Medulla oblongata (tissue), 1 donor: ENCODE measurements around the gene NDUFAF3.

Experiments used
- DNase-seq: peaks from one replicate; pipeline ENCODE4 v3.0.0-alpha.2; 2015; ENCODE audit errors: extremely low spot score

The NDUFAF3 gene

GRCh38 chr3:49021813-49022687 is at the start of gene NDUFAF3:
Gene NDUFAF3 (plus strand): TSS chr3:49022121. CDS start chr3:49022145, 24 bp downstream.
- peak; percentile 90 for DNase-seq

DNA sequence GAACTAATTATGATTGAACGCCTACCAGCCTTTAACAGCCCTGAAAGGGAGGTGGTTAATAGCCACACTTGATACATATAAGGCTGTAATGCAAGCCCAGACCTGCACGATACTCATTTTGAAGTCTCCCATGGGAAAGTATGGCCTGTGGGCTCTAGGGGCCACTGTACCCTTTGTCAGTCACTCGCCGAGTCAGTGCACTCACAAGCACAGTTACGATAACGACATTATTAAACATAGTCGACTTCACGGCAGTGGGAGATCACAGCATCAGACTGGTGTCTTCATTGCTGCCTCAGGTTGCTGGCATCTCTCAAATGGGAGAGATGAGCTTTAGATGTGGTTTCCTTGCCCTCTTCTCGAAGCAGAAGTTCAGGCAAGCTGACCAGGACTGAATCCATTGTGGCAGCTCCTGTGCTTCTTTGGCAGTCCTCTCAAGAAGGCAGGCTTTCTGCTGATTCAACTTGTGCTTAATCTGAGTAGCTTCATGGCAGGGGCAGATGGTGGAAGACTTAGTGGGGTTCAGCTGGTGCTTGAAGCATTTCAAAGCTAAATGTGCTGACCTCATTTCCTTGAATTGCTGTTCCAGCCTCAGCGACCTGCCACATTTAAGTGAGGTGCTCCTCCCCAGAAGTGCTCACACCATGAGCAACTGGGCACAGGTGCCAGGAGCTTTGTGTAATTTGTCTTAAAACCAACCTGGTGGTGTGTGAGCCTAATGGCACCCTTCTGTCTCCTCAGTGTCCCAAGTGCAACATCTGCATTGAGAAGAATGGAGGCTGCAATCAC is 47.7 kb upstream of the NDUFAF3 start:
- DNase-seq: no peak

DNA sequence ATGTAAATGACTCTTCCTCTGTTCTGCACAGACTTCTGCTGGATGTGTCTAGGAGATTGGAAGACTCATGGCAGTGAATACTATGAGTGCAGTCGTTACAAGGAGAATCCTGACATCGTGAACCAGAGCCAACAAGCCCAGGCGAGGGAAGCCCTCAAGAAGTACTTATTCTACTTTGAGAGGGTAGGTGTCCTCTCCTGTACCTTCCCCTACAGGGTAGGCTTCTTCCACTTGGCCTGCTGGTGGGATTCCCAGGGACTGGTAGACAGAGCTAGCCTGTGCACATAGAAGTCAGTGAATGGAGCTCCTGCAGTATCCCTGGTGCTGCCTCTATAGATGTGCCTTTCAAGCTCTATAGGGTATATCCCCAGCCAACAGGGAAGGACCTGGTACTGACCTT is 42.5 kb upstream of the NDUFAF3 start:
- DNase-seq: no peak

- DNase-seq: no peak
Measured at GRCh38 chr3:48980295-48980694, 41.6 kb upstream of the NDUFAF3 start.

- no peak for DNase-seq
Measured at GRCh38 chr3:48982016-48982415, 39.9 kb upstream of the NDUFAF3 start.

- no peak for DNase-seq
Measured at GRCh38 chr3:48982686-48983085, 39.2 kb upstream of the NDUFAF3 start.

DNA sequence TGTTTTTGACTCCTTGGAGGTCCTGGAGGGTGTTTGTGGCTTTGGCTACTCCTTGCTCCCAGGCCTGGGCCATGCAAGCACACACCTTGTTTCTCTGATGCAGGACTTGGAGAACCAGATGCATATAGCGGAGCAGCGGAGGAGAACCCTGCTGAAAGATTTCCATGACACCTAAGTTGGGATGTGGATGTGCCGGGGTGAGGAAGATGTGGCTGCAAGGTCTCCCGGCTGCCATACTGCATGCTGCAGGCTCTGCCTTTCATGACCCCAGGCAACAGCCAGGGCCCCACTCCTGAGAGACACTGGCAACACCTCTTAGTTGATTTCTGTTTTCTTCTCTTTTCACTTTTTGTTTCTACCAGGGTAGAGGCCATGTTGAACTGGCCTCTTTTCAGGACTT is 38.8 kb upstream of the NDUFAF3 start:
- no peak for DNase-seq

DNA sequence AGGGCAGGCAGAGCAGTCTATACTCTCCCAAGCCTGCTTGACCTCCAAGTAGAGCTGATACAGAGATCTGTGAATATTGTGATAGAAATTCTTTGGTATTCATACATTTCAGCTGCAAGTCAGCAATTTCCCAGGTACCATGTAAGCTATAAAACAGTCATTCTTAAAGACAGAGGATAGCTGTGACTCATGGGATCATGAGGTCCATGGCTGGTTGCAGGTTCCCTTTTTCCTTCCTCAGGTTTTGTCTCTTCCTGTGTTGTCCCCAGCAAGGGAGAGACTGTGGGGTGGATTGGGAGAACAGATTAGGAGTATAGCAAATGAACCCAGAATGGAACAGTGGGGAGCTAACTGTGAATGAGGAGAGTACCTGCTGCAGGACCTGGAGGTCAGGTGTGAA is 37.3 kb upstream of the NDUFAF3 start:
- DNase-seq: no peak

- no peak for DNase-seq
Measured at GRCh38 chr3:48985831-48986376, 36.0 kb upstream of the NDUFAF3 start.

GRCh38 chr3:48989126-48989795 is 32.7 kb upstream of the NDUFAF3 start:
- no peak for DNase-seq

- DNase-seq: peak; percentile 90
Measured at GRCh38 chr3:48989796-48990635, 31.9 kb upstream of the NDUFAF3 start, which contains the start of gene P4HTM. Gene P4HTM (plus strand): TSS chr3:48990241. CDS start chr3:48990257, 16 bp downstream.

GRCh38 chr3:48990636-48991469 is 31.1 kb upstream of the NDUFAF3 start:
- peak; percentile 45 for DNase-seq

GRCh38 chr3:48991851-48992545 is 29.9 kb upstream of the NDUFAF3 start:
- no peak for DNase-seq

GRCh38 chr3:48993834-48994233 is 28.1 kb upstream of the NDUFAF3 start:
- no peak for DNase-seq

DNA sequence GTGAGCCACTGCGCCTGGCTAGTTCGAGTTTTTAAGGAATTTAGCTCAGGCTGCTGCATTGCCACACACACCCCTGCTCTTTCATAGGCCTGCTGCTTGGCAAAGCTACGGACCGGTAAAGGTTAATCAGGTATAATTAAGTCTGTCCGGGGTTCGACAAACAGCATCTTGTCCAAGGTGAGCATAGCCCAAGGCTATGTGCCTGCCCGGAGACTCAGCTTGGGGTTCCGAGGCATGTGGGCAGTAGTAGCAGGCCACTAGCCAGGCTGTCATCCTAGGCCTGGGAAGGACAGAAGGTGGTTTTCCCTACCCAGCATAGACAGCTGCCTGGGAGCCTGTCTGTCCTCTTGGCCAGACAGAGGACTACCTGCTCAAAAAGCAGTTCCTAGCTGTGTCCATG is 25.3 kb upstream of the NDUFAF3 start:
- DNase-seq: no peak

- DNase-seq: no peak
Measured at GRCh38 chr3:48997102-48997635, 24.8 kb upstream of the NDUFAF3 start.

DNA sequence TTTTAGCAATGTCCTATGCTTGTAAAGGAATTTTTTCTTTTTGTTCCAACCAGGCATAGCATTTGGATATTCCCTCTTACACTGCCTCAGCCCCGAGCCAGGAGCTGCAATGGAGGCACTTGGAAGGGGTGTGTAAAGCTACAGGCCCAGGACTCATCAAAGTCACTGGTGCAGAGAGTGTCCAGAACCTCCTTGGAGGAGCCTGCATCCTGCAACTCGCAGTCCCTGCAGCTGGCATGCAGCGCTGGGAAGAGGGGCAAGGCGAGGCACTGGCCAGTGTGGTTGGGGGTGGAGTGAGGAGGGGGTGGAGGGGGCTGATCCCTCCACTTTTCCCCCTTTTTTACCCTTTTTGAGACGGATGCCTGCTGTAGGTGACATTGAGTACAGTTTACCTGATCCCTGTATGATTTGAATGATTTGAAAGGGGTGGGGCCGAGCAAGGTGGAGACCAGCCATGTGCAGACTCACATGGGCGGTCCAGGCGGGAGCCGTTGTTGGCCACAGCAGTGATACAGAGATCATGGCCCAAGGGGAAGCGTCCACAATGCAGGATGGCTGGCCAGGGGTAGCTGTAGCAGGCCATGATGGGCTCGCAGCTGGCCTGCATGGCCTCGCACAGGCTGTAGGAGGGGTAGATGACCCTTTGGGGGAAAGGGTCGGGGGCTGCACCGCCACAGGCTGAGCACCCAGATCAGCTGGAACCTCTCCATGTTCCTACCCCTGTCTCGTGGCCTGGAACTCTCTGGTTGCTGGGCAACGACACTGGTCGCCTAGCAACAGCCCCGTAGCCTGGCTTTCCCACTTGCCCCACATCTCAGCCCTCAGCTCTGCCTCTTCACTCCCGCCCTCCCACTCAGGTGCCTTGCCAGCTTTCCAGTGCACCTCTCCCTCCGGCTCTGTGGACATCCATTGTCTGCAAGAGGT is 23.9 kb upstream of the NDUFAF3 start:
- no peak for DNase-seq
